SK-N-MC (cell line): ENCODE data around the gene TMEM128.
"Not testable (repeated sequence)": the region's sequence is repeated elsewhere in the genome, so short reads cannot be mapped to it uniquely, and the experiment has no call there.

ENCODE experiments used
- DNase-seq: peaks from one replicate; pipeline ENCODE4 v3.0.0-alpha.2; 2011; ENCODE audit warnings: low read depth, low spot score
- H3K27ac ChIP-seq: fragments of 200-600 bp; sonication (generic); 2 replicates; pipeline ENCODE4 v1.5.1; 2016; ENCODE audit warnings: mixed run types
- H3K36me3 ChIP-seq: fragments of 200-600 bp; sonication (generic); 2 replicates; pipeline ENCODE4 v1.6.1; 2017; ENCODE audit warnings: antibody characterized with exemption, low read length, mixed read lengths; ENCODE audit not compliant: insufficient read depth
- H3K4me3 ChIP-seq: fragments of 200-600 bp; sonication (generic); 2 replicates; pipeline ENCODE4 v1.5.1; 2016
- H3K9ac ChIP-seq: fragments of 200-600 bp; sonication (generic); 2 replicates; pipeline ENCODE4 v1.8.0; 2017; ENCODE audit warnings: mixed run types, mixed read lengths; ENCODE audit not compliant: insufficient read length
- H3K9me3 ChIP-seq: fragments of 200-600 bp; sonication (generic); 2 replicates; pipeline ENCODE4 v1.6.1; 2017; ENCODE audit warnings: low read depth, mild to moderate bottlenecking, antibody characterized with exemption, low read length, moderate library complexity, mixed read lengths
- EZH2 ChIP-seq: fragments of 200-600 bp; sonication (generic); IDR thresholded peaks from one replicate; pipeline ENCODE4 v1.6.1; 2017; ENCODE audit warnings: antibody characterized with exemption
- FOXP2 ChIP-seq: optimal IDR thresholded peaks from 2 replicates; pipeline ENCODE3; 2011; ENCODE audit warnings: mild to moderate bottlenecking, moderate library complexity; ENCODE audit not compliant: insufficient read depth; ENCODE audit errors: extremely low read length, control extremely low read depth
- POLR2AphosphoS5 ChIP-seq: IDR thresholded peaks from 2 replicates; pipeline ENCODE4 v1.6.1; 2012; ENCODE audit warnings: mild to moderate bottlenecking, low read depth, low read length, borderline replicate concordance

The TMEM128 gene

GRCh38 chr4:4248885-4249203 is 821 bp upstream of the TMEM128 start:
- peak overlapping the region; percentile 99 for H3K9ac ChIP-seq
- no peak for DNase-seq
- TF ChIP-seq POLR2AphosphoS5: no peak
- no peak for TF ChIP-seq FOXP2
- no peak for TF ChIP-seq EZH2
- peak overlapping the region; percentile 98 for H3K4me3 ChIP-seq
- H3K9me3 ChIP-seq: no peaks in the 10 kb centered on the region
- peaks cover 20% of the 10 kb centered on the region; the same call in 1 of the 2 replicates for H3K36me3 ChIP-seq
- no peak overlapping the region for H3K27ac ChIP-seq

GRCh38 chr4:4247696-4248028 is 361 bp downstream of the TMEM128 start:
- H3K9ac ChIP-seq: peak overlapping the region; percentile 99
- peak overlapping the region; percentile 98 for H3K4me3 ChIP-seq
- no peaks in the 10 kb centered on the region for H3K9me3 ChIP-seq
- no peak for DNase-seq
- H3K36me3 ChIP-seq: peaks cover 25% of the 10 kb centered on the region; the same call in 1 of the 2 replicates
- TF ChIP-seq EZH2 (no peak), POLR2AphosphoS5 (no peak), FOXP2 (no peak)
- peak overlapping the region; percentile 85 for H3K27ac ChIP-seq

- Histone ChIP-seq H3K9me3 (no peaks in the 10 kb centered on the region), H3K36me3 (peaks cover 43% of the 10 kb centered on the region), H3K27ac (no peak overlapping the region), H3K4me3 (no peak overlapping the region), H3K9ac (no peak overlapping the region)
- no peak for DNase-seq
- TF ChIP-seq FOXP2 (no peak), EZH2 (no peak), POLR2AphosphoS5 (no peak)
Measured at GRCh38 chr4:4245172-4245571, 2.9 kb downstream of the TMEM128 start.

GRCh38 chr4:4239551-4239950 is 8.5 kb downstream of the TMEM128 start:
- H3K9me3 ChIP-seq, H3K4me3 ChIP-seq, H3K27ac ChIP-seq, H3K9ac ChIP-seq, DNase-seq: not testable (repeated sequence)
- H3K36me3 ChIP-seq: peaks cover 49% of the 10 kb centered on the region

GRCh38 chr4:4233610-4234009 is 14.4 kb downstream of the TMEM128 start:
- TF ChIP-seq POLR2AphosphoS5 (no peak), FOXP2 (no peak), EZH2 (no peak)
- Histone ChIP-seq H3K9ac (no peak overlapping the region), H3K9me3 (no peaks in the 10 kb centered on the region), H3K27ac (no peak overlapping the region), H3K36me3 (peaks cover 9% of the 10 kb centered on the region; the same call in 1 of the 2 replicates), H3K4me3 (no peak overlapping the region)
- no peak for DNase-seq

- TF ChIP-seq POLR2AphosphoS5 (no peak), EZH2 (no peak), FOXP2 (no peak)
- Histone ChIP-seq H3K27ac (no peak overlapping the region), H3K9me3 (no peaks in the 10 kb centered on the region), H3K36me3 (no peaks in the 10 kb centered on the region), H3K9ac (no peak overlapping the region), H3K4me3 (no peak overlapping the region)
- no peak for DNase-seq
Measured at GRCh38 chr4:4228356-4228668, 19.7 kb downstream of the TMEM128 start.

GRCh38 chr4:4227510-4228355 is 20.3 kb downstream of the TMEM128 start:
- H3K27ac ChIP-seq: no peak overlapping the region
- H3K4me3 ChIP-seq: no peak overlapping the region
- H3K9ac ChIP-seq: no peak overlapping the region
- peak; percentile 90 for TF ChIP-seq EZH2
- no peak for TF ChIP-seq FOXP2
- TF ChIP-seq POLR2AphosphoS5: no peak
- no peak for DNase-seq
- no peaks in the 10 kb centered on the region for H3K9me3 ChIP-seq
- no peaks in the 10 kb centered on the region for H3K36me3 ChIP-seq

GRCh38 chr4:4226606-4227438 is 21.2 kb downstream of the TMEM128 start, which contains the start of gene OTOP1:
OTOP1 (minus strand) TSS chr4:4226929; CDS start chr4:4226864, 65 bp downstream.
- Histone ChIP-seq H3K36me3 (no peaks in the 10 kb centered on the region), H3K4me3 (no peak within 1 kb of the TSS), H3K9ac (no peak within 1 kb of the TSS), H3K27ac (no peak within 1 kb of the TSS), H3K9me3 (no peaks in the 10 kb centered on the region)
- DNase-seq: no peak
- TF ChIP-seq FOXP2 (no peak), EZH2 (no peak), POLR2AphosphoS5 (no peak)
